Stimulated activated CD8-positive, alpha-beta memory T cell treated with anti-CD3 and anti-CD28 coated beads, Interleukin-15, amount 100 ng/mL, for 1 hour (primary cell): ENCODE measurements around the gene PPM1H.
"Not testable (repeated sequence)": the region's sequence is repeated elsewhere in the genome, so short reads cannot be mapped to it uniquely, and the experiment has no call there.

Source experiments
- DNase-seq: peaks from one replicate; pipeline ENCODE4 v3.0.0-alpha.2; 2020; ENCODE audit warnings: low read depth

Gene PPM1H, protein sequence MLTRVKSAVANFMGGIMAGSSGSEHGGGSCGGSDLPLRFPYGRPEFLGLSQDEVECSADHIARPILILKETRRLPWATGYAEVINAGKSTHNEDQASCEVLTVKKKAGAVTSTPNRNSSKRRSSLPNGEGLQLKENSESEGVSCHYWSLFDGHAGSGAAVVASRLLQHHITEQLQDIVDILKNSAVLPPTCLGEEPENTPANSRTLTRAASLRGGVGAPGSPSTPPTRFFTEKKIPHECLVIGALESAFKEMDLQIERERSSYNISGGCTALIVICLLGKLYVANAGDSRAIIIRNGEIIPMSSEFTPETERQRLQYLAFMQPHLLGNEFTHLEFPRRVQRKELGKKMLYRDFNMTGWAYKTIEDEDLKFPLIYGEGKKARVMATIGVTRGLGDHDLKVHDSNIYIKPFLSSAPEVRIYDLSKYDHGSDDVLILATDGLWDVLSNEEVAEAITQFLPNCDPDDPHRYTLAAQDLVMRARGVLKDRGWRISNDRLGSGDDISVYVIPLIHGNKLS

DNA sequence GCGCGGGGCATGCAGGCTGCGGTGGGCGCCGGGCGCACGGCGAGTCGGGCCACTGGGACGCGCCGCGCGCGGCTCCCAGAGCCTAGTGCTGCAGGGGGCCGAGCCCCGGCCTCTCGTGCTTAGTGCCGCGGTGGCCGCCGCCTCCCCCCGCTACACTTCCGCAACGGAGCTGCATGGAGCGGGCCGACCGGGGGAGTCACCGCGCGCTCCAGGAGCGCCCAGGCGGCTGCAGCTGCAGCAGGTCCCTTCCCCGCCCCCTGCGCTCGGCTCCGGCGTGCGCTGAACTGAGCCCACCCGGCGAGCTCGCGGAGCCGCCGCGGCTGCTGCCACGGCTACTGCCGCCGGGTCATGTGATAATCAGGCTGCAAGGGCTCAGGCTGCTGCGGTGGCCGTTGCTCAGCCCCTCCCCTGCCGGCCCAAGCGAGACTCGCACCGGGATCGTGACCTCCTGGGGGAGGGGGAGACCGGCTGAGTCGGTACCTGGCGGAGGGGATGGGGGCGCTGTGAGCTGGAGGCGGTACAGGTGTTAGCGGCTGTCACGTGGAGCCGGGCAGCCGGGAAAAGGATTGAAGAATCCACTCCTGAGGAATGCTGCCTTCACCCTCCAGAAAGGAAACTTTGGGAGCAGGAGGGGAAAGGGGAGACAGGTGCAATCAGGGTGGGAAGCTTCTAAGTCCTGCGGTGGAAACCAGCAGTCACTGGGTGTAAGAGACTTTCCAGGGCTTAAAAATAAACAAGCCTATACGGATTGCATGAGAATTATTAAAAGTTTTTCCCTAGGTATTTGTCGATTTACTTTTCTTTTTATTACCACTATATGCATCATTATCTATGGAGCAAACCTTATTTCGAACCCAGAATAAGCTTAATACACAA, at the start of gene PPM1H:
Gene PPM1H (minus strand): TSS at position 352 of the 876 bp plus-strand sequence. CDS start 414 bp downstream, outside the sequence.
- no peak for DNase-seq

DNA sequence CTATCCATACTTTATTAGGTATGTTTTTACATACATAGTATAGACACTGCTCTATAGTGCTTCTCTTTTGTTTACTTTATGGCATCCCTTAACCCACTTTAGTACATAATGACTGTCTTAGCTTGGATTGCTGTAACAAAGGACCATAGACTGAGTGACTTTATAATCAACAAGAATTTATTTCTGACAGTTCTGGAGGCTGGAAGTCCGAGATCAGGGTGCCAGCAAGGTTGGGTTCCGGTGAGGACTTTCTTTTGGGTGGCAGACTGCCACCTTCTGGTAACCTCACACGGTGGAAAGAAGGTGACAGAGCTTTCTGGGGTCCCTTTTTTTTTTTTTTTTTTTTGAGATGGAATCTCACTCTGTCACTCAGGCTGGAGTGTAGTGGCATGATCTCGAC, 48.6 kb upstream of the PPM1H start:
- DNase-seq = no peak

DNA sequence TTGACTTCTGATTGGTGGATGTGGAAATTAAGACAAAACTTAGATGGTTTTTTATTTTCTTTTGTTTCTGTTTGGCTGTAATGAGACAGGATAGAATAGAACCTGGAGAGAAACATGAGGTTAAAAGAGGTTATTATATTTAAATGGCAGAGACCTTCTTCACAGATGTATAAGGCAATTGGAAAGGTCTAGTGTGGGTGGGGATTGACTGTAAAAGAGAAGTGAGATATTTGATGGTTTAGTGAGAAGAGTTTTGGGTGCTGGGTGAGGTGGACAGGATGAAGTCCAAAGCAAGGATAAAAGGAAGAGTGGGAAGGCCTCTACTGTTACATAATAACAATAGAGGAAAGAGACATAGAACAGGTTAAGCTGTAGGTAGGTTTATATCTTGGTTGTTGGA, 43.8 kb upstream of the PPM1H start:
- no peak for DNase-seq

DNA sequence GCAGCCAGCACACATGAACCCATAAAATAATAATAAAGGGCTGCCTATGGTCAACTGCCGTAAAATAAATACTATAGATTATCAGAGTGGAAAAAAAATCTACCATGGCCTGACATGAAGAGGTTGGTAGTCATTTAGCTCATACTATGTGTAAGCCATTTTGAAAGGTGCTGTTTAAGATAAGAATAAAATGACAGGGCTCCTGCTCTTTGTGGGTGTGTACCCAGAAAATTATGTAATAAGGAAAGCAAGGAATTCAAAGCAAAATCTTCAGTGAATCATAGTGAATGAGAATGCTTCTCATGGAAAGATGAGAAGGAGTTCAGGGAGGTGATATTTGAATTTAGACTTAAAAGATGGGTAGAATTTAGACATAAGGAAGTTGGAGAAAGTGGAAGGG, 42.9 kb upstream of the PPM1H start:
- DNase-seq = no peak

DNA sequence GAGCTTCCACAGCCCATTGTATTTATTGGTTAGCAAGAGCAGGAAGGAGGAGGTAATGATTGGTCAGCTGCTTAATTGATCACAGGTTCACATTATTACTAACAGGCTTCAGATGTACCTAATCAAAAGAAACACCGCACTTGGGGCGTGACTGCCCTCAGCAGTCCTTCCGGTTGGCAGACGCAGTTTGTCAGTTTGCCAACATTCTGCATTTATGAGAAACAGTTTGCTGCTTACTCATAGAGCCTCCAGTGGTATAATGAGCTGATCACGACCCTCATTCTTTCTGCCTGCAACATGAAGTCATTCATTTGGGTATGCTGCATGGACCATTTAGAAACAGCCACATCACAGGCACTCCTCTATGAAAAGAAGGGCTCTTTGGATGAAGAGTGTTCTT, 42.5 kb upstream of the PPM1H start:
- DNase-seq = no peak

DNA sequence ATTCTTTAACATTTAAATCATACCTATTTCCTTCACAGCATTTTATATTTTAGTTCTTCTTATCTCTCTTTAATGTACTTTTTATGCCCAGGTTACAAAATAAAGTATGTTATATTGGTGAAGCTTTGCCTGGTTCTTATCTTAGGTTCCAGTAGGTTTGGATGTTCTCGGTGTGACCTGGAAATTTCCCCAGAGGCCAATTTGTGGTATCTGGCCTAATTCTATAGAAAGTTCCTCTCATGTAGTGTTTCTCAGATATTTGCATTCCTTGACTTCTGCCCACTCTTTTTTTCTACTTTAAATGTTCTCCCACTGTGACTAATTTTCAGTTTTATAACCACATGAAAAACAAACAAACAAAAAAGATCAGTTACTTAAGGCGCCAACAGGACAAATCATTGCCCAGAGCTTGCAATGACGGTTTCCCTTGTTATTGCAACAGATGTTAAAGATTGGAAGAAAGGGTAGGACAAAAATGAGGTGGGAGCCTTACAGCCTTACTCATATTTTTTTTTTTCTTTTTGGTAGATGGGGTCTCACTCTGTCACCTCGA, 41.2 kb upstream of the PPM1H start:
- no peak for DNase-seq

DNA sequence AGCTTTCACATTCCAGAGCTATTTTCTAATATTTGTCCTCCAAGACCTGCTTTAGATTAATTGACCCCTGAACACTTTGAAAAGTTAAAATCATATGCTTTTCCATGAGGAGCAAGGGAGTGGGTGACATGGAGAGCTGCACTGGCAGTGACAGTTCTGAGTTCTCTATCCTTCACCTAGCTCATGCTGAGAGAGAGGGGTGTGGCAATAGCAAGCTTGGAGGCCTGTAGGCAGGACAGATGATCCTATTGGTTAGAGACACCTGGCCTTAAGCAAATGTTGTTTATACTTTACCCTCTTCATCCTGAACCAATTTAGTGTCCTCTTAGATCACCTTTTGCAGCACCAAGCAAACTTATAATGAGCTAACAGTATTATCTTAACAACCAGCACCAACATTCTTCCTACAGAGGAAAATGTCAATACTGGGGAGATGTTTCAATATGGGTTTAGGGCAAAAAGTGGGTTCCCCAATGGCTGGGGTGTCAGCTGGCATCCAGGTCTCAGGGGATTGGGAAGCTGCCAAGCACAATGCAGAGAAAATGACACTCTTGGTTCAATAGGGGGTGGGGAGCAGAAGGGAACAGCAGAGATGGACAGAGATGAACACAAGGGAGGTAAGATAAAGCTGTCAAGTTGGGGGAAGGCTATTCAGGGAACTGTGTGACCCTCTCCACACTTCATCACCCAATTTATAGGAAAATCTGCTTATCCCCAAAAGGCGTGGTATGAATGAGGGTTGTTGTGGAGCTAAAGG, 37.0 kb upstream of the PPM1H start:
- DNase-seq = no peak

DNA sequence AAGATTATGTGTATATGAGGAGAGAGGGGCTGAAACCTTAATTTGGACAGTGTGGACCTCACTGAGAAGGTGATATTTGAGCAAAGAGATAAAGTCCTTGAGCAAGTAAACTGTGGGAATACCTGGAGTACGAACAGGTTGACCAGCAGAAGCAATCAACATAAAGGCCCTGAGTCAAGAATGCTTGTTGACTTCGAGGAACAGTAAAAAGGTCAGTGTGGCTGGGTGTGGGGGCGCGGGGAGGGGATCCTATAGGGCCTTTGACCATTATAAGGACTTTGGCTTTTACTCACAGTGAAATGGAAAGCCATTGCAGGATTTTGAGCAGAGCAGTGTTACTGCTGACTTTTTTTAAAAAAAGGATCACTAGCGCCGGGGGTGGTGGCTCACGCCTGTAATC, 34.7 kb upstream of the PPM1H start:
- no peak for DNase-seq

DNA sequence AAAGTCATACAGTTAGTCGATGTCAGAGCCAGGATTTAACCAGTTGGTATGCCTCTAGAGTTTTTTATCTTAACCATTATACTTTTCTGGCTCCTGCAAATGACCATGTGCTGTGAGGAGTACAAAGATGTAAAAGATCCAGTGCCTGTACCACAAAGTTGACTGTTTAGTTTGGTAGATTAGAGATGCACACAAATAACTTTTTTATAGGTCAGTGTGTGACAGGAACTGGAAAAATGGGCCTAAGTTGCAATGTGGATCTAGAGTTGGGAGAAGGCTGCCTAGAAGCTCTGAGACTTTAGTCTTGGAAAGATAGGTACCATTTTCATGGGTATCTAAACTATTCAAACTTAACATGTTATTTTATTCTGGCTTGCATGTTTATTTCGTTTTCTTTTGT, 32.8 kb upstream of the PPM1H start:
- no peak for DNase-seq

DNA sequence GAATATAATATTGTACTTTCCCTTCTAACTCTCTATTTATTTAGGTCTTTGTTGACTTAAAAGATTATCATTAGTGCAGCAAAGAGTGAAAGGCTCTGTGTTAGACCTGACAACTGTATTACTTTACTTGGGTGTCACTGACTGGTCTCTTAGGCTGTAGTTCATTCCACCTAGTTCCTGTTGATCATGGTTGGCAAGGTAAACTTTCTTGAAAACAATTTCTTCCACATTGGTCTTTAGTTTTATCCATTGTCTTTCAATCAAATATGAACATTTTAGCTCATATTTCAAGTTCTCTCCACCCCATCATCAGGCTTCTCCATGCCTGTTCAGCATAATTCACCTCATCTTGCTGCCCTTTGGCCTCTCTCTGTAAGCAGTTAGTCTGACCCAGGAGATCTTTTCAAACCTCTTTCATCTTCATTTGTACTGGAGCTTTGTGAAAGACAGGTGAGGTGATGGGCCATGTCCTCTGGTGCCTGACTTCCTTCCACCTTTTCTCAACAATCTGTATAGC, 32.1 kb upstream of the PPM1H start:
- no peak for DNase-seq

DNA sequence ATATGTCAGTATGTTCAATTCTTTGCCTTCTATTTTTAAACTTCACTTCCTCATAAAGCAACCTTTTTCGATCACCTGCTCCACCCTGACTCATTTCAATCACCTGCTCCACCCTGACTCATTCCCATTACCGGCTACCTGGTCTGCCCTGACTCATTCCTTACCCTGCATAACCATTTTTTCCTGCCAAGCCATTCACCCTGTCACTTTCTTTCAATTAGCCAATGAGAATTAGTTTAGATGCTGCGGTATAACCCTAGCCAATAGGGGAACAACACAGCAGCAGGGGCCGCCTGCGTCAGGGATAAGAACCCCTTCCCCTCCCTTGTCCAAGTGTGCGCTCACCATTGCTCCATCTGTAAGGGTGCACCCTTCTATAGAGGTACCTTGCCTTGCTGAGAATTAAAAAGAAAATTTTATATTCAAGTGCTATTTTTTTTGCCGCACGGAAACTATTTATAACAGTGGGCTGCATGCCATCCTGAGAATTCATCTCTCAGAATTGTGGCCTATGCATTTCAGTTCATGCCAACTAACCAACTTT, 31.6 kb upstream of the PPM1H start:
- DNase-seq = not testable (repeated sequence)

DNA sequence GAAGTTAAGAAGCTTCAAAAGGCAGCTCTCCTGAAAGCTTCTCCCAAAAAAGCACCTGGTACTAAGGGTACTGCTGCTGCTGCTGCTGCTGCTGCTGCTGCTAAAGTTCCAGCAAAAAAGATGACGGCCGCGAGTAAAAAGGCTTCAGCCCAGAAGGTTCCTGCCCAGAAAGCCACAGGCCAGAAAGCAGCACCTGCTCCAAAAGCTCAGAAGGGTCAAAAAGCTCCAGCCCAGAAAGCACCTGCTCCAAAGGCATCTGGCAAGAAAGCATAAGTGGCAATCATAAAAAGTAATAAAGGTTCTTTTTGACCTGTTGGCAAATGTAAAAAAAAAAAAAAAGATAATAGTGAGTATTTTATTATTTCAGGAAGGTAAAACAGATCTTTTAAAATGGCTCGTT, 30.8 kb upstream of the PPM1H start:
- DNase-seq = not testable (repeated sequence)

DNA sequence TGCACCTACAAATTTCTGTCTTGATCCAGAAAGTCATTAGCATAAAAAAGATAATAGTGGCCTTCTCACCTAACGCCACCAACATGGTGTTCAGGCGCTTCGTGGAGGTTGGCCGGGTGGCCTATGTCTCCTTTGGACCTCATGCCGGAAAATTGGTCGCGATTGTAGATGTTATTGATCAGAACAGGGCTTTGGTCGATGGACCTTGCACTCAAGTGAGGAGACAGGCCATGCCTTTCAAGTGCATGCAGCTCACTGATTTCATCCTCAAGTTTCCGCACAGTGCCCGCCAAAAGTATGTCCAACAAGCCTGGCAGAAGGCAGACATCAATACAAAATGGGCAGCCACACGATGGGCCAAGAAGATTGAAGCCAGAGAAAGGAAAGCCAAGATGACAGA, 30.3 kb upstream of the PPM1H start:
- not testable (repeated sequence) for DNase-seq

DNA sequence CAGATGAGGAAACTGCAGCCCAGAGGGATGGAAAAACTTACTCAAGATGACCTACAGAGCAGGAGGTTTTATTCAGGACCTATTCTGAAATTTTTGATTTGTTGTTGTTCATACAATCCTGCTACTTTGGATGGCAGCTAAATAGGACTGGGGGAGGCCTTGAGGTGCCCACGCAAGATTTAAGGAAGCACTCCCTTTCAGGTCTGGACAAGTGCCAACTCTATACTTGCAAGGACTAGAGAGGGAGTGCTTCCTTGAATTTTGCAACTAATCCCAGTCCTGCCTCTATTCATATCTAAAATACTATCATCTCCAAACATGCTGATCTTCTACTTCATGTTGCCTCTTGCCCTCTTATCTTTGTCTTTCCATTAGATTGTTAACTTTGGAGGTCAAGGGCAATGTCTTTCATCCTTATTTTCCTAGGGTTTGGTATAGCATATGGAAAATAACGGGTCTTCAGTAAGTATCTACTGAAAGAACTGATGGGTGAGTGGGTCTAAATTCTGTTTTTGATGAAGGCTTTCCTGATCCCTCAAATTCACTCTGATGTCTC, 28.6 kb upstream of the PPM1H start:
- no peak for DNase-seq

DNA sequence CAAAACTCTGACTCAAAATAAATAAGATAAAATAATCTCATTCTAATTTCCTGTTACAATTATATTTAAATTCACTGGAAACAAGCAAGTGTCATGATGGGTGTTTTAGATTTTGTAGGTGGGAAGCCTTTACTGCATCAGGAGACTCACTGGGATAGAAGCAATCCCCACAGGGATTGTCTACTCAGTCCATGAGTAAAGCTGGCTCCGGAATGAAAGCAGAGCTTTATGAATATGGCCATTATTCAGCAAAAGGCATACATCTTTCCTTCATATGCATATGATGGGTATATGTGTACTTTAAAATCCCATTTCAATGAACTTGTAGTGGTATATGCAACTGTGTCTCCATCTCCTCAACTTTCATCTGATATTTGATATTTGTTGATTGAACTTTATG, 25.4 kb upstream of the PPM1H start:
- no peak for DNase-seq

DNA sequence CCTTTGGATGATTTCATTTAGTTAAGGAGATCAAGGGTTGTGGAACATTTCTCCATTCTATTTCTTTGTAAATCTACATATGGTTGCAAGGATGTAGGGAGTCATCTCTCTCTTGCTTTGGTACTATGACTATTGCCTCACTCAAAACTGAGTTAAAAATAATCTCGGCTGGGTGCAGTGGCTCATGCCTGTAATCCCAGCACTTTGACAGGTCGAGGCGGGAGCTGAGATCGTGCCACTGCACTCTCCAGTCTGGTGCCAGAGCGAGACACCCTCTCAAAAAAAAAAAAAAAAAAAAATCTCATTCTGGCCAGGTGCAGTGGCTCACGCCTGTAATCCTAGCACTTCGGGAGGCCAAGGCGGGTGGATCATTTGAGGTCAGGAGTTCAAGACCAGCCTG, 24.8 kb upstream of the PPM1H start:
- no peak for DNase-seq

DNA sequence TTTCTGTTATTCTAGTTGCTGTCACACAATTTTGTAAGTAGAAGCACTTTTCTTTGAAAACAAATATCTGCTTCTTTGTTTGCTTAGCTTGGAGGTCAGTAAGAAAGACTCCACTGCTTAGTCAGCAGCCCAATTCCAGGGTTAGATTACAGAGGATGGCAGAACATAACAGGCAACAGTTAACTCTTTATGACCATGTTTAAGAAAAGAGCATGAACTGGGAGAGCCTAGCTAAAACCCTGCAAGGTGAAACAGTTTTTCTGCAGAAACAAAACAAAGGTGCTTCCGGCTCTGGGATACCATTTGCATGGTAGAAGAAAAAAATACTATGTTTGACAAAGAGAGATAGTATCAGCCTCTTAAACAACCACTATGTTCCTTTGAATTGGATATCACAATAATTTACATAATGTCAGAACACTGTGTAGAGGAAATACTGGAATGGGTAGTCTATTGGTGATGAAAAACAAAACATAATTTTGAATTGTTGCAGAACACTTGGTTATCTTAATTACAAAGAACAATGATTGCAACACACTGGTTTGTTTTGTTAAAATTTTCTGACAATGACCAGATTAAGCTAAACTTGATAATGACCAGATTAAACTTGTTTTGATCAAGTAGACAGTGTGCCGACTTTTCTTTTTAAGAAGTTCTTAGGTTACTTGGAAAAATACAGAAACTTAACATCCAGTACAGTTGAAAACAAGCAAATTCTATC, 22.4 kb upstream of the PPM1H start:
- no peak for DNase-seq

DNA sequence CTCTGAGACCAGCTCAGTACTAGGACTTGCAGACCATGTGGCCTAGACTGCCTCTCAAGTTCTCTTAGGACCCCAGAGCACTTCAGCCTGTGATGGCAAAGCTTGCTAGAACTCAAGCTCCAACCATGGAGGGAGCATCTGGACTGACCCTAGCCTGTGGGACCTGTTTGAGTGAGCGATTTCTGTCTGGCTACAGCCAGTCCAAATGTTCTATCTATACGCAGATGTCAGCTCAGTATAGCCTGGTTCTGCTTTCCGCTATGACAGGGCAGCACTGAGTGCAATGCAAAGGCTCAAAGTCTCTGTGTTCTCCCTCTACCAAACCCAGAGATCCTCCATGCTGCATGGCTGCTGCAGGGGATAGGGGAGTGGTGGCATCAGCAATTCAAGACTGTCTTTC, 20.7 kb upstream of the PPM1H start:
- no peak for DNase-seq

DNA sequence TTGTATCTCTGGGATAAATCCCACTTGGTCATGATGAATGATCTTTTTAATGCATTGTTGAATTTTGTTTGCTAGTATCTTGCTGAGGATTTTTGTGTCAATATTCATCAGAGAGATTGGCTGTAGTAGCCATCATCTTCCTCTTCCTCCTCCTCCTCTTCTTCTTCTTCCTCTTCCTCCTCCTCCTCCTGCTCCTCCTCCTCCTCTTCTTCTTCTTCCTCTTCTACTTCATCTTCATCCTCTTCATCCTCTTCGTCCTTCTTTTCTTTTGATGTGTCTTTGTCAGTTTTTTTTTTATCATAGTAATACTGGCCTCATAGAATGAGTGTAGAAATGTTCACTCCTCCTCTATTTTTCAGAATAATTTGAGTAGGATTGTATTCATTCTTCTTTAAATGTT, 15.4 kb upstream of the PPM1H start:
- DNase-seq = no peak

DNA sequence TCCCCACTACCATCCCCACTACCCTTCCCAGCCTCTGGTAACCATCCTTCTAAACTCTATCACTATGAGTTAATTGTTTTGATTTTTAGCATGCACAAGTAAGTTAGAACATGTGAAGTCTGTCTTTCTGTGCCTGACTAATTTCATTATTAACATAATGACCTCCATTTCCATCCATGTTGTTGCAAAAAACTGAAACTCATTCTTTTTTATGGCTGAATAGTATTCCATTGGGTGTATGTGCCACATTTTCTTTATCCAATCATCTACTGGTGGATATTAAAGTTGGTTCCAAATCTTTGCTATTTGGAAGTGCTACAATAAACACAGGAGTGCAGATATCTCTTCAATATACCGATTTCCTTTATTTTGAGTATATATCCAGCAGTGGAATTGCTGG, 13.2 kb upstream of the PPM1H start:
- DNase-seq = no peak

DNA sequence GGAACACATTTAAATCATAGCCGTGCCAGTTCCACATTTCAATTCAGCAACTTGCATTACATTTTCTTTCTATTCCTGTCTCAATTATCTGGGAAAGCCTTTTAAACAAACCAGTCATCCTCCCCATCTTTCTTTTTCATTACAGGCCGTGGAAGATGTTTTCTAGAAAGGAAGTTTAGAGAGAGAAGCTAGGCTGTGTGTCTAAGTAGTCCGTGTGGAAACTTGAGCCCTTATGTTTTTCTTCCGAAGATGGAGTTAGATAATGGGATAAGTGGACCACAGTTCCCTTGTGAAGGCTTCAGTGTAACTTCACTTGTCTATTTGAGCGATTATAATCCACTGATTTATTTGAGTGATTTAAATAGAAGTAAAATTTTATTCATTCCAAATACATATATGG, 12.4 kb upstream of the PPM1H start:
- no peak for DNase-seq
